SU-DHL-6 (cell line): Measurements from ENCODE around the gene PDS5A.
"Not testable (repeated sequence)": the region's sequence is repeated elsewhere in the genome, so short reads cannot be mapped to it uniquely, and the experiment has no call there.

Experiments
- EZH2phosphoT487 ChIP-seq: fragments of 200-600 bp; sonication (generic), shearing (Covaris generic); conservative IDR thresholded peaks from 2 replicates; pipeline ENCODE4 v1.6.1; 2018; ENCODE audit warnings: mild to moderate bottlenecking, antibody characterized with exemption, low read length, moderate library complexity, mixed read lengths
- TF ChIP-seq, protein P1 (sequence below): fragments of 200-600 bp; sonication (generic); IDR thresholded peaks from one replicate; pipeline ENCODE4 v1.5.1; 2017; ENCODE audit warnings: antibody characterized with exemption, mild to moderate bottlenecking, low read length, moderate library complexity; ENCODE audit not compliant: insufficient read depth, poor library complexity, severe bottlenecking

DNA sequence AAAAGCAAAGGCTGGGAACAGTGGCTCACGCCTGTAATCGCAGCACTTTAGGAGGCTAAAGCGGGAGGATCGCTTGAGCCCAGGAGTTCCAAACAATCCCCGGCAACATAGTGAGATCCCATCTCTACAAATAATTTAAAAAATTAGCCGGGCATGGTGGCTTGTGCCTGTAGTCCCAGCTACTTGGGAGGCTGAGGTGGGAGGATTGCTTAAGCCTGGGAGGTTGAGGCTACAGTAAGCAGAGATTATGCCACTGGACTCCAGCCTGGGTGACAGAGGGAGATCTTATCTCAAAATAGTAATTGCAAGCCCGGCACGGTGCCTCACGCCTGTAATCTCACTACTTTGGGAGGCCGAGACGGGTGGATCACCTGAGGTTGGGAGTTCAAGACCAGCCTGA lies 139.3 kb downstream of the PDS5A start:
- TF ChIP-seq, protein P1, sequence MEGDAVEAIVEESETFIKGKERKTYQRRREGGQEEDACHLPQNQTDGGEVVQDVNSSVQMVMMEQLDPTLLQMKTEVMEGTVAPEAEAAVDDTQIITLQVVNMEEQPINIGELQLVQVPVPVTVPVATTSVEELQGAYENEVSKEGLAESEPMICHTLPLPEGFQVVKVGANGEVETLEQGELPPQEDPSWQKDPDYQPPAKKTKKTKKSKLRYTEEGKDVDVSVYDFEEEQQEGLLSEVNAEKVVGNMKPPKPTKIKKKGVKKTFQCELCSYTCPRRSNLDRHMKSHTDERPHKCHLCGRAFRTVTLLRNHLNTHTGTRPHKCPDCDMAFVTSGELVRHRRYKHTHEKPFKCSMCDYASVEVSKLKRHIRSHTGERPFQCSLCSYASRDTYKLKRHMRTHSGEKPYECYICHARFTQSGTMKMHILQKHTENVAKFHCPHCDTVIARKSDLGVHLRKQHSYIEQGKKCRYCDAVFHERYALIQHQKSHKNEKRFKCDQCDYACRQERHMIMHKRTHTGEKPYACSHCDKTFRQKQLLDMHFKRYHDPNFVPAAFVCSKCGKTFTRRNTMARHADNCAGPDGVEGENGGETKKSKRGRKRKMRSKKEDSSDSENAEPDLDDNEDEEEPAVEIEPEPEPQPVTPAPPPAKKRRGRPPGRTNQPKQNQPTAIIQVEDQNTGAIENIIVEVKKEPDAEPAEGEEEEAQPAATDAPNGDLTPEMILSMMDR = not testable (repeated sequence)
- not testable (repeated sequence) for TF ChIP-seq EZH2phosphoT487
